ENCODE measurements around the gene MED15.

Gene MED15

GRCh38 chr22:20573833-20574615 is 66.6 kb downstream of the MED15 start:
- DNase-seq, result no peak

GRCh38 chr22:20574920-20575353 is 67.5 kb downstream of the MED15 start:
- DNase-seq, result no peak

GRCh38 chr22:20575724-20576444 is 68.5 kb downstream of the MED15 start:
- DNase-seq, result no peak

GRCh38 chr22:20576445-20576816 is 69.0 kb downstream of the MED15 start:
- DNase-seq, result no peak

GRCh38 chr22:20577045-20577444 is 69.6 kb downstream of the MED15 start:
- DNase-seq, result no peak

- DNase-seq, result no peak
Measured at GRCh38 chr22:20577549-20577975, 70.2 kb downstream of the MED15 start.

- DNase-seq, result no peak
Measured at GRCh38 chr22:20578192-20578591, 70.8 kb downstream of the MED15 start.

- no peak for DNase-seq
Measured at GRCh38 chr22:20578707-20579106, 71.3 kb downstream of the MED15 start.

- DNase-seq, result no peak
Measured at GRCh38 chr22:20579273-20580120, 72.1 kb downstream of the MED15 start.

- no peak for DNase-seq
Measured at GRCh38 chr22:20580179-20580578, 72.8 kb downstream of the MED15 start.

- no peak for DNase-seq
Measured at GRCh38 chr22:20580611-20581502, 73.4 kb downstream of the MED15 start.

GRCh38 chr22:20581503-20582170 is 74.2 kb downstream of the MED15 start:
- no peak for DNase-seq

GRCh38 chr22:20582171-20582511 is 74.7 kb downstream of the MED15 start:
- no peak for DNase-seq

- no peak for DNase-seq
Measured at GRCh38 chr22:20582520-20583361, 75.3 kb downstream of the MED15 start.

- DNase-seq, result no peak
Measured at GRCh38 chr22:20583471-20583922, 76.1 kb downstream of the MED15 start.

- no peak for DNase-seq
Measured at GRCh38 chr22:20584029-20584871, 76.8 kb downstream of the MED15 start.

- no peak for DNase-seq
Measured at GRCh38 chr22:20584872-20585638, 77.6 kb downstream of the MED15 start.

GRCh38 chr22:20585639-20586402 is 78.4 kb downstream of the MED15 start:
- DNase-seq, result no peak

Measured in activated CD4-positive, CD25-positive, alpha-beta regulatory T cell (primary cell).